SH-SY5Y (cell line): ENCODE data around the gene LEKR1.

ENCODE experiments used
- GATA2 ChIP-seq: IDR thresholded peaks from 2 replicates; pipeline ENCODE4 v1.6.1; 2011; ENCODE audit warnings: mild to moderate bottlenecking, low read depth, low read length
- GATA3 ChIP-seq: IDR thresholded peaks from 2 replicates; pipeline ENCODE4 v1.6.1; 2011; ENCODE audit warnings: low read depth, mild to moderate bottlenecking, low read length, moderate library complexity

- TF ChIP-seq GATA2 (no peak), GATA3 (no peak)
Measured at GRCh38 chr3:156793851-156794250, 32.3 kb upstream of the LEKR1 start.
